Gastrocnemius medialis (tissue), 4 donors: Measurements from ENCODE around the gene CIB4.

Experiments used
- CTCF ChIP-seq, 5 experiments: fragments of 450-650 bp in 3 of 5; fragments of 200-600 bp in 2 of 5; sonication (generic) in 2 of 5; IDR thresholded peaks in 4 of 5; conservative IDR thresholded peaks in 1 of 5; 1 replicate in 4 of 5; 2 replicates in 1 of 5; pipeline ENCODE4 v1.5.1; 2016 to 2019; ENCODE audit warnings: antibody characterized with exemption in 5 of 5, mild to moderate bottlenecking in 3 of 5, moderate library complexity in 3 of 5
- POLR2A ChIP-seq, 2 donors: fragments of 450-650 bp; IDR thresholded peaks; one replicate each; pipeline ENCODE4 v1.6.1; 2017; ENCODE audit warnings: antibody characterized with exemption in 2 of 2, mild to moderate bottlenecking in 2 of 2, moderate library complexity in 2 of 2

- no peak for TF ChIP-seq POLR2A (IDR thresholded peaks at IDR 0.05)
- TF ChIP-seq CTCF (IDR thresholded peaks at IDR 0.05 in 4 of 5, conservative IDR thresholded peaks at IDR 0.05 in 1 of 5), result no peak
Observed at GRCh38 chr2:26574900-26575560, 66.1 kb downstream of the CIB4 start.
